Stimulated activated naive CD4-positive, alpha-beta T cell (primary cell): ENCODE data around the gene GOLGA6L7.
"Not testable (repeated sequence)": the region's sequence is repeated elsewhere in the genome, so short reads cannot be mapped to it uniquely, and the experiment has no call there.

Source experiments
- DNase-seq, 6 experiments: peaks; one replicate each; lab custom pipeline; 2025; lab: John Stamatoyannopoulos, UW

The GOLGA6L7 gene

GRCh38 chr15:28884151-28884940, 35.9 kb upstream of the GOLGA6L7 start:
- no peak for DNase-seq

GRCh38 chr15:28881600-28881999, 33.2 kb upstream of the GOLGA6L7 start:
- no peak for DNase-seq

DNA sequence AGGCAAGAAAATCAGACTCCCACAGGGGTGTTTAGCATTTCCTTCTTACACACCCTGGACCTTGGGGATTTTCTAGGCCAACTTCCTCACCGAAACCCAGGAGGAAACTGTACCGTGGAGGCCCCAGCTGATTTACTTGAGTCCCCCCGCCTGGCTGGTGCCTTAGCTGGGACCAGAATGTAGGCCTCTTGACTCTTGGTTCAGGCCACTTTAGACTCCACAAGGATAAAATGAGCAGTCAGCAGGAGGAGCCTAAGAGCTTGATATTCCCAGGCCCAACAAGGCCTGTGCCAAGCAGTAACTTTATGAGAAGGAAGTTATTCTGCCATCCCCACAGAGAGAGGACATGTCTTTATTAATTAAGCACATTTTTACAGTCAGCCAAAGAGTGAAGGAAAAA, 32.7 kb upstream of the GOLGA6L7 start:
- DNase-seq = no peak

DNA sequence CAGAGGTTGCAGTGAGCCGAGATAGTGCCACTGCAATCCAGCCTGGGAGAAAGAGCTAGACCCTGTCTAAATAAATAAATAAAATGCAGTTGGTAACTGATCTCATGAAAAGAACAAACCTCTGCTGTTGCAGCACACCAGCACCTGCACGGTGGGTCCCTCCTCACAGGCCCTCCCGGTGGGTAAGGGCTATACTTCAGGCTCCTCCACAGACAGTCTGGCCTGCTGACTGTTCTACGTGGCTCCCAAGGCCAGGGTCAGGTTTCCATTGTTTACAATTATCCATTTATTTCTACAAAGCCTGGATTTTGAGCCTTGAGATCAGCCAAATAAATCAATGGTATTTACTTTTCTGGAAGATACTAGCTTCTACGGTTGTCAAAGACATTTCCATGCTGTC, 32.2 kb upstream of the GOLGA6L7 start:
- DNase-seq = no peak

- DNase-seq = no peak
Observed at GRCh38 chr15:28879551-28879950, 31.1 kb upstream of the GOLGA6L7 start.

DNA sequence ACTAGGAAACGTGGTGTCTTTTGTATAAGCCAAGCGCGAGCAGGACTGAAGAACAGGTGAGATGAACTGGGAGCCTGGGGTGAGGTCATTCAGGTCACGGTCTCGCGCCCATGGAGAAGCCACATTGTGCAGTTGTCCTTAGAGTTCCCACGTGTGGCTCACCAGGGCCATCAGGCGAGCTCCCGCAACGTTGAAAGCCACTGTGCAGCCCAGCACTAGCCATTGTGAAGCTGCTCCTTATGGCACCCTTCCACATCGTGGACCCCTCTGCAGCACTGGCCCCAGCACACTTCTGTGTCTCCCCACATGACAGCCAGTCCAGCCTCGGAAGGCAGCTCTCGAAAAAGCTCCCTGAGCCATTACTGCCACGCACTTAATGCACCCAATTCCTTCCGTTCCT, 29.8 kb upstream of the GOLGA6L7 start:
- DNase-seq = no peak

DNA sequence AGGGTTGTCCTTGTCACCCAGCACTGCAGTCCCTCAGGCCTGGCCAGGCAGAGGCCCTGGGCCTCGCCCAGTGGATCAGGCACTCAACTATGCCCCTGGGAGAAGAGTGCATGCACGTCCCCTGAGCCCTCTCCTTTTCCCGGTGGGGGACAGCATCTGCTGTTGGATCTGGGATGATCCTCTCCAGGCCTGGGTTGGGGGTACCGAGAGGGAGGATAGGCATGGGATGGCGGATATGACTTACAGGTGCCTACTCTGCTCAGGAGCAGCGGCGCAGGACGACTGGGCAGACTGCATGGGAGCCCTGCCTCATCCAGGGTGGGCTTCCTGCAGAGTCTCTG, 28.4 kb upstream of the GOLGA6L7 start:
- DNase-seq = no peak

DNA sequence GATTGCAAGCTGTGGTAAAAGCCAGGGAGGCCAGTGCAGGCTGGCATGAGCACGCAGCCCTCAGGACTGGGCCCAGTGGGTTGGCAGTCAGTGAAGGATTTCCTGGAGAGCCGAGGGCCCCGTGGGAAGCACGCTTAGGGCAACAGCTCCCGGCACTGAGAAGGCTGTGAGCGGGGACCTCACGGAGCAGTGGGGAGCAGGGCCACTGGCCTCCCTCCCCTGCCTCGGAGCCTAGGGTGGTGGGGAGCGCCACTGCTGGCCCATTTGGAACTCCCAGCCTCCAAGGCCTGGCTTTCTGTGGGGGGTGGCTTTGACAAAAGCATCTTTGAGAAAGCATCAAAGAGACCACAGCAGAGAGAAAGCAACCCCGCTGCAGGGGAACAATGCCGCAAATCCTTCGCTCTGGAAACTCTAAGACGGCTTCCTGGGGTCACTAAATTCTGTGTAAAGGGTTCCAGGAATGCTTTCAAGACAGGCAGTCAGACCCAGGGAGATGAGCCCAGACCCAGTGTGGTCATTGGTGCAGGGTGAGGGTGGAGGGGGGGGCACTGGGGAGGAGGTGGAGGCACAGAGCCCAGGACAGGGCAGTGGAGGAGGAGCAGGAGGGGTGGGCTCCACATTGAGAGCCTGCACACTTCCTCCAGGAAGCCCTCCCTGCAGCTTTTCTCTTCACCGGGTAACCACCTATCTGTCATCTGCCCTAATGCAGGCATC, 27.8 kb upstream of the GOLGA6L7 start:
- peak in 4 of 6 experiments; percentile 8 to 41 (median 23) for DNase-seq

DNA sequence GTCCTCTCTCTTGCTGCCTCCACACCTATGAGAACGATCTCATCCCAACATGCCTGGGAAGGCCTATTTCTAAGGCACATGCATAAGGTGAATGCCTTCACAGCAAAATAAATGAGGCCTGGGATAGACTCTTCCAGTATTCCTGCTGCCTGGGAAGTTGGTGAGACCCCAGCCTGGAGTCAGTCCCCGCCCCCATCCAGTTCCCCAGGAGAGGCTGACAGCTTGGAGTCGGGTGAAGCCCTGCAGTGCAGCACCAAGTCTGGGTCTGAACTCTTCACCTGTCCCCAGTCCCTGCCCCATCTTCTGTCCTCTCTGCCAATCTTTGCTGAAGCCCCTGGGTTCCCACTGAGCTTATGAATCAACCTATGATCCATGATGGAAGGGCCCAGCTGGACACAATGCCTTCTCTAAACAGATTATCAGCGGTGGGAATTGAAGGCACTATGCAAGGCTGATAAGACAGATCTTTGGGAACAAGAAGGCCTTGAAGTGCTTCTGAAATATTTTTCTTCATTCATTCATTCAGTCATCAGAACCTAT, 27.1 kb upstream of the GOLGA6L7 start:
- DNase-seq = no peak

GRCh38 chr15:28873585-28874190, 25.2 kb upstream of the GOLGA6L7 start:
- peak; percentile 25 to 64 (median 46) for DNase-seq

- DNase-seq = no peak
Observed at GRCh38 chr15:28873006-28873405, 24.6 kb upstream of the GOLGA6L7 start.

DNA sequence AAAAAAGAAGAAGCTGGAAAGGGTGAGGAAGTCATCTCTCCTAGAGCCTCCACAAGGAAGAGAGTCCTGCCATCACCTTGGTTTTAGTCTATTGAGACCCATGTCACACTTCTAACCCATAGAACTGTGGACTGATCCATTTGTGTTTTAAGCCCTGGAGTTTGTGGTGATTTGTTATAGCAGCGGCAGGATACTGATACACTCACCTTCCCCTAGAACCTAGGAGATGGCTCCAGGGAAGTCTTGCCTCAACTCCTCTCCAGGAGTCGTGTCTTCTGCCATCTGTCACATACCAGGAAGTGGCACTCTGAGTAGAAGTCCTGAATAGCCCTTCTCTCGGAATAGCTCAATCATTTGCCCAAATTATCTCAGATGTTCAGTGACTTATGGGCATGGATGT, 22.7 kb upstream of the GOLGA6L7 start:
- DNase-seq = no peak

GRCh38 chr15:28868744-28869345, 20.4 kb upstream of the GOLGA6L7 start:
- no peak for DNase-seq

- not testable (repeated sequence) for DNase-seq
Observed at GRCh38 chr15:28861589-28862293, 13.3 kb upstream of the GOLGA6L7 start.

- no peak for DNase-seq
Observed at GRCh38 chr15:28861031-28861534, 12.6 kb upstream of the GOLGA6L7 start.

DNA sequence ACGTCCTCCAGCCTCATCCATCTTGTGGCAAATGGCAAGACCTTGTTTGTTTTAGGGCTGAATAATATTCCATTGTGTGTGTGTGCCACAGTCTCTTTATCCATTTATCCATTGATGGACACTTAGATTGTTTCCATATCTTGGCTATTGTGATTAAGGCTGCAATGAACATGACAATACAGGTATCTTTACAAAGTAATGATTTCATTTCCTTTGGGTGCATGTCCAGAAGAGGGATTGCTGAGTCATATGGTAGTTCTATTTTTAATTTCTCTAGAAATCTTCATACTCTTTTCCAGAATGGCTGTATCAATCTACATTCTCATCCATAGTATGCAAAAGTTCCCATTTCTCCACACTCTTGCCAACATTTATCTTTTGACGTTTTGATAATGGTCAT, 6.1 kb upstream of the GOLGA6L7 start:
- not testable (repeated sequence) for DNase-seq

DNA sequence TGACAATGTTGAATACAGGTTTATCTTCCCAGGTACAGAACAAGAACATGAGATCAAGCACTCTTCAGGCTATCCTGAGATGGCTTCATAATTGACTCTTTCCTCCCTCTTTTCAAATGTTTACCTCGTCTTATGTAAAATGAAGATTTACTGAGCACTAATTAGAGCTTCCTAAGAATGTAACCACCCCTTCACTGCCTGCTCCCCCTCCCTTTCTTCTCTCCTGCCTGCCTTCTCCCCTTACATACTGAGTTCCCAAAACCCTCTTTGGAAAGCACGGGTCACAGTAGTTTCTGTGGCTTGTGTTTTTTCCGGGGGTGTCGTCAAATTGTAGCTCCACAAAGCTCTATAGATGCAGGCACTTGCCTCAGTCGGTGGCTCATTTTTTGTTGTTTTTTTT, 5.2 kb upstream of the GOLGA6L7 start:
- not testable (repeated sequence) for DNase-seq

DNA sequence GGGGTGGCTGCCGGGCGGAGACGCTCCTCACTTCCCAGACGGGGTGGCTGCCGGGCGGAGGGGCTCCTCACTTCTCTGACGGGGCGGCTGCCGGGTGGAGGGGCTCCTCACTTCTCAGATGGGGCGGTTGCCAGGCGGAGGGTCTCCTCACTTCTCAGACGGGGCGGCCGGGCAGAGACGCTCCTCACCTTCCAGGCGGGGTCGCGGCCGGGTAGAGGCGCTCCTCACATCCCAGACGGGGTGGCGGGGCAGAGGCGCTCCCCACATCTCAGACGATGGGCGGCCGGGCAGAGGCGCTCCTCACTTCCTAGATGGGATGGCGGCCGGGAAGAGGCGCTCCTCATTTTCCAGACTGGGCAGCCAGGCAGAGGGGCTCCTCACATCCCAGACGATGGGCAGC, 1.3 kb upstream of the GOLGA6L7 start:
- not testable (repeated sequence) for DNase-seq

- not testable (repeated sequence) for DNase-seq
Observed at GRCh38 chr15:28849271-28849670, 827 bp upstream of the GOLGA6L7 start.

DNA sequence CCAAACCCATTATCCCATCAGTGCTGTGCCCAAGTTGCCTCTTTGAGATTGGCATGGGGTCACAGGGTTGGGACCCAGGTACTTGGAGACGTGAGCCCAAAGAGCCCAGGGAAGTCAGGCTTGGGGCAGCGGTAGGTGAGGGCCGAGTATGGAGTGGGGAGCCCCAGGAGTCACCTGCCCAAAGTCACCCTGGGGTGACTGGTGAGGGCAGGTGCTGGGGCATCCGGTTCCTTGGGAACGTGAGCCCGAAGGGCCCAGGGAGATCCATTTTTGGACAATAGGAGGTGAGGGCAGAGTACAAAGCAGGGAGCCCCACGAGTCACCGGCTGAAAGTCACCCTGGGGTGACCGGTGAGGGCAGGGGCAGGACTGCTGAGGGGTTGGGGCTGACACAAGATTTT, 485 bp downstream of the GOLGA6L7 start:
- DNase-seq = not testable (repeated sequence)

DNA sequence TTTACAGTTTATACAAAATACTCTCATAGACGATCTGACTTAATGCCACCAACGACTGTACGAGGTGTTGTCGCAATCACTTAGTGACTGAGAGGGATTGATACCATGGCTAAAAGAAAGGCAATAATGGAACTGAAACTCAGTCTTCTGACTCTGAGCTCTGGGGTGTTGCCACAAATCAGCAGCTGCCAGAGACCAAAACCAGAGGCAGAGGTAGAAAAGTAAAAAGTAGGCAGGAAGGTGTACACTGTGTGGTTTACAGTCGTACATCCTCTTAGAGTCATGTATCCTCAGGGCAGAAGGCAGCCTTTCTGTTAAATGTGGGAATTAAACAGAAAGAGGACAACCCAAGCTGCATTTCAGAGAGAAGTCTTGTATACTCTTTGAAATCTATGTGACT, 1.2 kb downstream of the GOLGA6L7 start:
- not testable (repeated sequence) for DNase-seq

GRCh38 chr15:28844147-28844546, 4.3 kb downstream of the GOLGA6L7 start:
- not testable (repeated sequence) for DNase-seq
